ENCODE data around the gene RUSF1.

Gene RUSF1

GRCh38 chr16:31489616-31490584, 18.3 kb downstream of the RUSF1 start:
- TF ChIP-seq SUZ12 (IDR thresholded peaks at IDR 0.05; ENCODE audit: extremely low read depth, insufficient read depth, insufficient read length) (no peak), ZNF274 (IDR thresholded peaks at IDR 0.05; ENCODE audit: low read depth, low read length) (no peak), YY1 (IDR thresholded peaks at IDR 0.05; ENCODE audit: insufficient read depth, insufficient read length) (no peak)

GRCh38 chr16:31489298-31489564, 19.0 kb downstream of the RUSF1 start:
- TF ChIP-seq ZNF274 (IDR thresholded peaks at IDR 0.05; ENCODE audit: low read depth, low read length), result no peak
- no peak for TF ChIP-seq YY1 (IDR thresholded peaks at IDR 0.05; ENCODE audit: insufficient read depth, insufficient read length)
- TF ChIP-seq SUZ12 (IDR thresholded peaks at IDR 0.05; ENCODE audit: extremely low read depth, insufficient read depth, insufficient read length), result no peak
- no peaks in the 10 kb centered on the region for H3K9me3 ChIP-seq (ENCODE audit: insufficient read depth, low read length)
- no peak overlapping the region for H3K9ac ChIP-seq (ENCODE audit: insufficient read length, low read depth)
- peaks cover 11% of the 10 kb centered on the region for H3K4me1 ChIP-seq (ENCODE audit: insufficient read depth, insufficient read length)
- DNase-seq (ENCODE audit: low read depth, low spot score), result no peak
- no peak overlapping the region for H3K4me3 ChIP-seq (ENCODE audit: insufficient read length, low read depth)
- peaks cover 36% of the 10 kb centered on the region for H3K27me3 ChIP-seq (ENCODE audit: insufficient read depth, insufficient read length)
- peaks cover 44% of the 10 kb centered on the region for H3K36me3 ChIP-seq (ENCODE audit: insufficient read depth, insufficient read length, low read length)

More at GRCh38 chr16:31489616-31490584, 18.3 kb downstream of the RUSF1 start:
- Histone ChIP-seq H3K9ac (ENCODE audit: insufficient read length, low read depth) (no peak overlapping the region), H3K27me3 (ENCODE audit: insufficient read depth, insufficient read length) (peaks cover 32% of the 10 kb centered on the region), H3K4me3 (ENCODE audit: insufficient read length, low read depth) (no peak overlapping the region), H3K9me3 (ENCODE audit: insufficient read depth, low read length) (no peaks in the 10 kb centered on the region), H3K4me1 (ENCODE audit: insufficient read depth, insufficient read length) (peaks cover 7% of the 10 kb centered on the region), H3K36me3 (ENCODE audit: insufficient read depth, insufficient read length, low read length) (peaks cover 44% of the 10 kb centered on the region)
- DNase-seq (ENCODE audit: low read depth, low spot score), result no peak

GRCh38 chr16:31488468-31489297, 19.5 kb downstream of the RUSF1 start:
- TF ChIP-seq ZNF274 (IDR thresholded peaks at IDR 0.05; ENCODE audit: low read depth, low read length) (no peak), YY1 (IDR thresholded peaks at IDR 0.05; ENCODE audit: insufficient read depth, insufficient read length) (no peak), SUZ12 (IDR thresholded peaks at IDR 0.05; ENCODE audit: extremely low read depth, insufficient read depth, insufficient read length) (no peak)
- no peak for DNase-seq (ENCODE audit: low read depth, low spot score)

GRCh38 chr16:31487720-31488467, 20.3 kb downstream of the RUSF1 start:
- Histone ChIP-seq H3K36me3 (ENCODE audit: insufficient read depth, insufficient read length, low read length) (peaks cover 34% of the 10 kb centered on the region), H3K9me3 (ENCODE audit: insufficient read depth, low read length) (no peaks in the 10 kb centered on the region), H3K4me3 (ENCODE audit: insufficient read length, low read depth) (peak overlapping the region; percentile 72), H3K27me3 (ENCODE audit: insufficient read depth, insufficient read length) (peaks cover 40% of the 10 kb centered on the region), H3K4me1 (ENCODE audit: insufficient read depth, insufficient read length) (peaks cover 11% of the 10 kb centered on the region), H3K9ac (ENCODE audit: insufficient read length, low read depth) (peak overlapping the region; percentile 74)
- TF ChIP-seq YY1 (IDR thresholded peaks at IDR 0.05; ENCODE audit: insufficient read depth, insufficient read length) (no peak), SUZ12 (IDR thresholded peaks at IDR 0.05; ENCODE audit: extremely low read depth, insufficient read depth, insufficient read length) (no peak), ZNF274 (IDR thresholded peaks at IDR 0.05; ENCODE audit: low read depth, low read length) (no peak)
- DNase-seq (ENCODE audit: low read depth, low spot score), result no peak

More at GRCh38 chr16:31488468-31489297, 19.5 kb downstream of the RUSF1 start:
- no peak overlapping the region for H3K4me3 ChIP-seq (ENCODE audit: insufficient read length, low read depth)
- no peaks in the 10 kb centered on the region for H3K9me3 ChIP-seq (ENCODE audit: insufficient read depth, low read length)
- H3K36me3 ChIP-seq (ENCODE audit: insufficient read depth, insufficient read length, low read length), result peaks cover 42% of the 10 kb centered on the region
- H3K4me1 ChIP-seq (ENCODE audit: insufficient read depth, insufficient read length), result peaks cover 11% of the 10 kb centered on the region
- no peak overlapping the region for H3K9ac ChIP-seq (ENCODE audit: insufficient read length, low read depth)
- peaks cover 36% of the 10 kb centered on the region for H3K27me3 ChIP-seq (ENCODE audit: insufficient read depth, insufficient read length)

- Histone ChIP-seq H3K27me3 (ENCODE audit: insufficient read depth, insufficient read length) (peaks cover 47% of the 10 kb centered on the region), H3K4me1 (ENCODE audit: insufficient read depth, insufficient read length) (peaks cover 11% of the 10 kb centered on the region), H3K4me3 (ENCODE audit: insufficient read length, low read depth) (peak overlapping the region; percentile 72), H3K9ac (ENCODE audit: insufficient read length, low read depth) (peak overlapping the region; percentile 74), H3K9me3 (ENCODE audit: insufficient read depth, low read length) (no peaks in the 10 kb centered on the region), H3K36me3 (ENCODE audit: insufficient read depth, insufficient read length, low read length) (peaks cover 27% of the 10 kb centered on the region)
- TF ChIP-seq SUZ12 (IDR thresholded peaks at IDR 0.05; ENCODE audit: extremely low read depth, insufficient read depth, insufficient read length), result no peak
- TF ChIP-seq ZNF274 (IDR thresholded peaks at IDR 0.05; ENCODE audit: low read depth, low read length), result no peak
- no peak for TF ChIP-seq YY1 (IDR thresholded peaks at IDR 0.05; ENCODE audit: insufficient read depth, insufficient read length)
- DNase-seq (ENCODE audit: low read depth, low spot score), result no peak
Observed at GRCh38 chr16:31487071-31487719, 21.0 kb downstream of the RUSF1 start.

- TF ChIP-seq SUZ12 (IDR thresholded peaks at IDR 0.05; ENCODE audit: extremely low read depth, insufficient read depth, insufficient read length) (no peak), YY1 (IDR thresholded peaks at IDR 0.05; ENCODE audit: insufficient read depth, insufficient read length) (no peak), ZNF274 (IDR thresholded peaks at IDR 0.05; ENCODE audit: low read depth, low read length) (no peak)
- H3K9me3 ChIP-seq (ENCODE audit: insufficient read depth, low read length), result no peaks in the 10 kb centered on the region
- no peak for DNase-seq (ENCODE audit: low read depth, low spot score)
- H3K9ac ChIP-seq (ENCODE audit: insufficient read length, low read depth), result no peak overlapping the region
- peaks cover 18% of the 10 kb centered on the region for H3K36me3 ChIP-seq (ENCODE audit: insufficient read depth, insufficient read length, low read length)
- H3K27me3 ChIP-seq (ENCODE audit: insufficient read depth, insufficient read length), result peaks cover 55% of the 10 kb centered on the region
- H3K4me3 ChIP-seq (ENCODE audit: insufficient read length, low read depth), result no peak overlapping the region
- peaks cover 11% of the 10 kb centered on the region for H3K4me1 ChIP-seq (ENCODE audit: insufficient read depth, insufficient read length)
Observed at GRCh38 chr16:31486045-31486444, 22.1 kb downstream of the RUSF1 start.
